Retinal pigment epithelial cell (primary cell): Measurements from ENCODE around the gene DNAH14.

Source experiments
- DNase-seq: peaks from one replicate; pipeline ENCODE4 v3.0.0-alpha.2; 2010; ENCODE audit warnings: low read depth
- H3K4me3 ChIP-seq: 2 replicates; pipeline ENCODE4 v1.5.1; 2011; ENCODE audit warnings: mild to moderate bottlenecking, low read length, control low read depth, moderate library complexity
- TF ChIP-seq, protein P1 (sequence below): conservative IDR thresholded peaks from 2 replicates; pipeline ENCODE4 v1.5.1; 2011; ENCODE audit warnings: low read depth, low read length, control low read depth, inconsistent platforms

The DNAH14 gene

DNA sequence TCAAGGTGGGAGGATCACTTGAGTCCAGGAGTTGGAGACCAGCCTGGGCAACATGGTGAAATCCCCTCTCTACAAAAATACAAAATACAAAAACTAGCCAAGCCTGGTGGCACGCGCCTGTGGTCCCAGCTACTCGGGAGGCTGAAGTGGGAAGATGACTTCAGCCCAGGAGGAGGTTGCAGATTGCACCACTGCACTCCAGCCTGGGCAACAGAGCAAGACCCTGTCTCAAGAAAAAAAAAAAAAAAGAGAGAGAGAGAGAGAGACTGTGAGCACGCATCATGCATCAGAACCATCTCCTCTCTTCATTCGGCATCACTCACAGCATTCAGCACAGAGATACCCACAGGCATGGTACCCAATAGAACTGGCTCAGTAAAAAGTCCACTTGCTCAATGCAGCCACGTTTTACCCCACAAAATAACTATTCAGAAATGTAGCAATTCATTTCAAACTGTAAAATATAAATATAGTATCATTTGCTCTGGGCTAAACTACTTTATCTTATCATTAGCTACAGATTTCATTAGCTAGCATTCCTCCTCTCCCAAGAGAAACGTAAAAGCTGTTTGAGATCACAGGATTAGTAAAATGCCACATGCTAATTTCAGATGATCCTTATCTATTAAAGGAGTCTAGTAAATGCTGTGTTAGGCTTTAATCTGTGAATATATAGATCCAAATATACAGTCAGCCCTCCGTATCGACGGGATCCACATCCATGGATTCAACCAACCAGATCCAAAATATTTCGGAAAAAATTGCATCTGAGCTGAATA, 486.7 kb downstream of the DNAH14 start:
- H3K4me3 ChIP-seq, result no peak overlapping the region
- no peak for DNase-seq
- TF ChIP-seq, protein P1, sequence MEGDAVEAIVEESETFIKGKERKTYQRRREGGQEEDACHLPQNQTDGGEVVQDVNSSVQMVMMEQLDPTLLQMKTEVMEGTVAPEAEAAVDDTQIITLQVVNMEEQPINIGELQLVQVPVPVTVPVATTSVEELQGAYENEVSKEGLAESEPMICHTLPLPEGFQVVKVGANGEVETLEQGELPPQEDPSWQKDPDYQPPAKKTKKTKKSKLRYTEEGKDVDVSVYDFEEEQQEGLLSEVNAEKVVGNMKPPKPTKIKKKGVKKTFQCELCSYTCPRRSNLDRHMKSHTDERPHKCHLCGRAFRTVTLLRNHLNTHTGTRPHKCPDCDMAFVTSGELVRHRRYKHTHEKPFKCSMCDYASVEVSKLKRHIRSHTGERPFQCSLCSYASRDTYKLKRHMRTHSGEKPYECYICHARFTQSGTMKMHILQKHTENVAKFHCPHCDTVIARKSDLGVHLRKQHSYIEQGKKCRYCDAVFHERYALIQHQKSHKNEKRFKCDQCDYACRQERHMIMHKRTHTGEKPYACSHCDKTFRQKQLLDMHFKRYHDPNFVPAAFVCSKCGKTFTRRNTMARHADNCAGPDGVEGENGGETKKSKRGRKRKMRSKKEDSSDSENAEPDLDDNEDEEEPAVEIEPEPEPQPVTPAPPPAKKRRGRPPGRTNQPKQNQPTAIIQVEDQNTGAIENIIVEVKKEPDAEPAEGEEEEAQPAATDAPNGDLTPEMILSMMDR, result no peak

DNA sequence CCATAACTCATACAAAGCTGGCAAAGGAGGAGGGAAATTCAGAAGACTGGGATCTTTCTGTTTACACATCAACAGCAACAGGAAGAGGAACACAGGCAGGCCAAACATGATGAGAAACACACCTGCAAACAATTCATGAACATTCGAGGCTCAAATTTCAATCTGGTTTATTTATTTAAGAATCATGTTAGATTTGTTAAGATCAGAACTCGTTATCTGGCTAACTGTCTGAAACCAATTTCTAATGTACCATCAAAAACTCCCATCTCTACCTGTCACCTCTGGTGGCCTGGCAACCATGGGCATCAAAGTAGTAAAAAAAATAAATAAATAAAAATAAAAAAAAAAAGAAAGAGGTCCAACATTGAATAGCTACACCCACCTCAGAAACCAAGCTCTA, 488.6 kb downstream of the DNAH14 start:
- H3K4me3 ChIP-seq, result no peak overlapping the region
- TF ChIP-seq, protein P1, result no peak
- DNase-seq, result no peak

DNA sequence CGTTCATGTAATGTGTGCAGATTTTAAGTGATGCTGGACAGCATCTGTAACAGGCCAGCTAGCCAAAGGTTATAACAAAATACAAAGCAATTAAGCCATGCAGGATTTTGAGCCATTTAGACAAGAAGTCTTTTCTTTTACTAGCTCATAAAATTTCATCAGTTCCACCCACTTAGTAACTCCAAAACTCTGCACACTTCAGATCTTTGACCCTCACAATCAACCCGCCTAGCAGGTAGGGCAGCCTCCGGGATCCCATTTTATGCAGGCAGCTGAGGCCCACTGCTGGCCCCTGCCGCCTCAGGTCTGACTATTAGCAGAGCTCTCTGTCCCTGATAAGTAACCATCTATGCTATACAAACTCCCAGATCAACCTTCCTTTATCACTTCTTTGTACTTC, 489.1 kb downstream of the DNAH14 start:
- TF ChIP-seq, protein P1, result no peak
- H3K4me3 ChIP-seq, result no peak overlapping the region
- DNase-seq, result no peak

DNA sequence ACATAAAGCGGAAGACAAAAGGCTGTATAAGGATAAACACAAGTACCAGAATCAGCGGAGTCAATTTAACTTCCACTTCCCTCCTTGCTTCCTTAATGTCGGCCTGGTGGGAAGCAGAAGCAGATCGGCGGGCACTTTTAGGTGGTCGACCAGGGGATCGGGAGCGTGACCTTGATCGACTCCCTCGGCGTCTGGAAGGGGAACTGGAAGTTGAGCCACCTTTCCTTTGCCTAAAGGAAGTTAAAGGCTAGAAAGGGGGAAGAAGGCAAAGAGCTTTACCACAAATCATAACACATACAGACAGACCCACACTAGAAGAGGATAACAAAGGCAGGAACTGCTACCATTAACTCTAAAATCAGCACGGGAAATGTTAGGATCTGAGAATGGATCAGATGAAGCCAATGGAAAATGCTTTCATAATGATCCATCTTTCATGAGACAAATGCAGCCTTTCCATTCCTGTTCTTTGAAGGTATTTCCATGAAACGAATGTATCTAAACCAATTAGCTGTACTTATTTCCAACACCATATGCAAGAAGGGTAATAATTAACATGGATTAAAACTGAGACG, 492.6 kb downstream of the DNAH14 start:
- TF ChIP-seq, protein P1, result no peak
- DNase-seq, result no peak
- H3K4me3 ChIP-seq, result no peak overlapping the region

DNA sequence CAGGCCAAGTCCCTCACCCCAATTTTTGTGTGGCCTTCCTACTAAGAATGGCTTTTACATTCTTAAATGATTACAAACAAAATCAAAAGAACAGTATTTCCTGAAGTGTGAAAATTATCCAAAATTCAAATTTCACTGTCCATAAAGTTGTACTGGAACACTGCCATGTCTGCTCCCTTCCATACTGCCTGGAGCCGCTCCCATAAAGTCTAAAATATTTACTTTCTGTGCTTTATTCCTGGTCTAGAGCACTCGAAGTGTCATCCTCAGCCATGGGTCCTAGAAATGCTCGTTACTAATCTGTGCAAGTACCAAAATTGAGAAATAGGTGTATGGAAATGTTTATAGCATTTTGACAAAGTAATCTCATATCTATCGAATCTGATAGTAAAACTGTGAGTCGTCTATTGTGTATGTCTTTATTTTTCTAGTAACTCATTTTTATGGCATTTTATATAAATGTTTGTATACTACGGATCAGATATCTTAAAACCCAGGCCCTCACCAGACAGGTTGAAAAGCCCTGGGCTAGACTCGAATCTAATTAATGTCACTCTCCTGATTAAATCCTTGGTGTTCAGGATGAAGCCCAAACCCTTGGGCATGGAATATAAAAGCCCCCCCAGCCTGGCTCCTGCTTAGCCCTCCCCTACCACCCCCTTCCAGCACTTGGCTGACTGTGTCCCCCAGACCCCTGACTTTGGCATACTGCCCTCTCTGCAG, 493.5 kb downstream of the DNAH14 start:
- no peak overlapping the region for H3K4me3 ChIP-seq
- TF ChIP-seq, protein P1, result no peak
- DNase-seq, result no peak

DNA sequence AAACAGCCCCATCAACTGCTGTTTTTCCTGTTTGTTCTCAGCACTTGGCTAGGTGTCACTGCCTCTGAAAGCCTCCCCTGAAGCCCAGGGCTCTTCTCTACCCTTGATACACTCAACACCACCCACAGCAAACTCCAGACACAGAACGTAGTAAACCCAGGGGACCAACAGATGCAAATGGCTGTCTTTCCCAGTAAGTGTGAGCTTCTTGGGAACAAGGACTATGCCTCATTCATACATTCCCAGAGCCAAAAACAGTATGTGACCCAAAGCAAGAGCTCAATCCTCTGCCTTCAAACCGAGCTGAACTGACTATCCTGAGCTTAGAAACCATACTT, 494.0 kb downstream of the DNAH14 start:
- TF ChIP-seq, protein P1, result no peak
- no peak for DNase-seq
- H3K4me3 ChIP-seq, result no peak overlapping the region
